Activated CD4-positive, alpha-beta T cell treated with anti-CD3 and anti-CD28 coated beads, Interleukin-2, Interleukin-4, amounts not matched to agents 100 ng/mL and 50 ng/mL, durations not matched to agents 16 hours and 8 hours (primary cell): ENCODE measurements around the gene MLH3.
A peak's percentile ranks its signal among the peaks of the same experiment; 100 is the strongest.
"Not testable (repeated sequence)": the region's sequence is repeated elsewhere in the genome, so short reads cannot be mapped to it uniquely, and the experiment has no call there.

Experiments
- DNase-seq: peaks from one replicate; pipeline ENCODE4 v3.0.0-alpha.2; 2020; ENCODE audit warnings: low spot score

The MLH3 gene

DNA sequence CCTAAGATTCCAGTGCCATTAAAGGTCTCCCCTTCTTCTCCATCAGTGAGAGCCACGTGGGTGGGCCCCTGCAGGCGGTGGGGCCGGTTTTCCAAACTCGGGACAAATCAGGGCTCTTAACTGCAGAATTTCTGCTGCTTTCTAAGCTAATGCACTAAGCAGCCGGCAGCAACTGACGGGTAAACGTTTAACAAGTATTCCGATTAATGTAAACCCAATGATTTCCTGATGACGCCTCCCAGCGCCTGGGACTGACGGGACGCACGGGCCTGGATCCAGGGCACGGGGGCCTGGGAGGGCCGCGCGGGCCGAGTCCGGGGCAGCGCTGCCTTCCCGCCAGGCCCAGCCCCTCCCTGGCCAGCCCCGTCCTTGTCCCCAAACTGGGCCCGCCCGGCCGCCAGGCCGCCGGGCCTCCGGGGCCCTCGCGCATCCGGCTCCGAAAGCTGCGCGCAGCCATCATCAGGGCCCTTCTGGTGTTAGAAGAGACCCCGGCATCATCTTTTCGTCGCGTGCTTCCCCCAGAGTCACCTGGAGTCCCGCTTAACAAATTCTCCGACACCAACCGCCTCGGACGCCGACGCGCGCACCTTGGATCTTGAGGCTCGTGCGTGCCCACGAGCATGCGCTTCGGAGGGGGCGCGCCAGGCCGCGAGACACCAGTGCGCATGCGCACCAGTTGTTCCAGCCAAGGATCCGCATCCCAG lies at the start of gene MLH3:
MLH3 (minus strand) TSS at position 616 of the 704 bp plus-strand sequence. CDS start 1,812 bp downstream, outside the sequence.
- DNase-seq: peak; percentile 80

DNA sequence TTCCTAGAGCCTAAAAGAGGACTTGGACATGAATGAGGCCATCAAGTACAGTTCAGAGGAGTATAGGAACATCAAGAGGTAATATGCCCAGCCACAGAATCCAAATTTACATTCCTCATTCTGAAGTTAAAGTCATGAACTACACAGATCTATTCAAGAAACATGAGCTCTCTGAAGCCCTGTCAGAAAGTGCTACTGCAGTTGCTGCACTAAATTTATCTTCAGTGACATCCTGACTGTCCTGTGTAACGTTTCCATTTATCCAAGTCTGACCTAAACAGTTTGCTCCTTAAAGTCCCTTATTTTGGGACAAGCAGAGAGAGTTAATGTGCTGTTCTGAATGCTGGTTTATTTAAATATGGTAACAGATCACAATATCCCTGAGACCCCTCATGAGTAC lies 47.4 kb upstream of the MLH3 start:
- no peak for DNase-seq

DNA sequence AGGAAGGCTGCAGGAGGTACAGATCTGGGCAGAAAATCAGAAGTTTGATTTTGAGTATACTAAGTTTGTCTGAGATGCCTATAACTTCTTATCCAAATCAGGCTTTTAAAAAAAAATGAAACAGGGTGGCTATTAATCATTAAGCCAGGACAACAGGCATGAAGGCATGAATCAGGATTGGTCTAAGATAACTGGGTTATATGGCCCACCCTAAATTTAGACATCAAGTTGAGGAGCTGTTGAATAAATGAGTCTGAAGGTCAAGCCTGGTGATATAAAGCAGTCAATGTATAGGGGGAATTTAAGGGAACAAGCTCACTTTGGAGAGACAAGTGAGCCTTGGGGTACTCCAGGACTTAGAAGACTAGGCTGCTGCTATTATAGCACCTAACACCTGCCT lies 46.9 kb upstream of the MLH3 start:
- no peak for DNase-seq

GRCh38 chr14:75096959-75097358 lies 45.7 kb upstream of the MLH3 start:
- no peak for DNase-seq

GRCh38 chr14:75095690-75096089 lies 44.4 kb upstream of the MLH3 start:
- no peak for DNase-seq

DNA sequence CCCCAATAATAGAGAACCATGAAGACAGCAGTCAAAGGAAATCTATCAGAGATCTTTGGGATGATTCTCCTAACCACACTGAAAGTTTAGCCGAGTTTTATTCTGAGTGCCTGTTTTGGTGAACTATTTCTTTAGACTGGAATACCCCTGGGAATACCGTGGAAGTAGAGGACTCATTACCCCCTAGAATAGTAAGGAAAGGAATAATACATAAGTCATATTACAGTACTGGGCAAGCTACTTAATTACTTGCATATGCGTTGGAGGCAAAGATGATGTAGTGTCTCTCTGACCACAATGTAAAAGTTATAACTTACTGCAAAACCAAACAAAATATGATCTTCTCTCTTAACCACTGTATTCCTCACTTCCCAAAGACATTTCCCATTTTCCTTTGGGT lies 43.6 kb upstream of the MLH3 start:
- no peak for DNase-seq

DNA sequence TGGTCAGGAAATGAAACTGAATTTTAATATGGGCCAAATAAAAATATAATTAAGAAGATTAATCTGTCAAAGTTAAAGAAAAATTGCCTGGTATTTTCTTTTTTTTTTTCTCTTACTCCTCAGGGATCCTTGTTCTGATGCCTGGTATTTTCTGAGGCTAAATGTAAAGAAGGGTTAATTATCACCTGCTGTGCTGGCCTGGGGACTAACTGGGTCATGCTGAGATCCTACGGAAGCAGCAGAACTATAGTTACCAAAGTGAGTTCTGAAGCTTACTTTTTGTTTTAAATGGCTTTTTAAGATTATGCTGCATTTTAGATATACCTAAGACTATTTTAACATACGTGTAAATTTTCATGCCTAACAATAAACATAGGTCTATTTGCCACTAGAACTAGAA lies 41.4 kb upstream of the MLH3 start:
- no peak for DNase-seq

- DNase-seq: no peak
Observed at GRCh38 chr14:75091251-75091650, 40.0 kb upstream of the MLH3 start.

DNA sequence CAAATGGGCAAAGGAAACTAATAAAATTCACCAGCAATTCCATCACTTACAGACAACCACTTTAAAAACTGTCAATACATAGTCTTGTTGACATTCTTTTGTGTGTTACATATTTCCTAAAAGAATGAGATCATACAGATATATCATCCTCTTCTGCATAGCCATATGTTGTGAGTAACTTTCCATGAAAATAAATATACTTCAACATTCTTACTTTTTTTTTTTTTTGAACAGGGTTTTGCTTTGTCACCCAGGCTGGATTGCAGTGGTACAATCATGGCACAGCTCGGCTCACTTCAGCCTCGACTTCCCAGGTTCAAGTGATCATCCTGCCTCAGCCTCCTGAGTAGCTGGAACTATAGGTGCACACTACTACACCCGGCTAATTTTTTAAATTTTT lies 39.1 kb upstream of the MLH3 start:
- DNase-seq: no peak

DNA sequence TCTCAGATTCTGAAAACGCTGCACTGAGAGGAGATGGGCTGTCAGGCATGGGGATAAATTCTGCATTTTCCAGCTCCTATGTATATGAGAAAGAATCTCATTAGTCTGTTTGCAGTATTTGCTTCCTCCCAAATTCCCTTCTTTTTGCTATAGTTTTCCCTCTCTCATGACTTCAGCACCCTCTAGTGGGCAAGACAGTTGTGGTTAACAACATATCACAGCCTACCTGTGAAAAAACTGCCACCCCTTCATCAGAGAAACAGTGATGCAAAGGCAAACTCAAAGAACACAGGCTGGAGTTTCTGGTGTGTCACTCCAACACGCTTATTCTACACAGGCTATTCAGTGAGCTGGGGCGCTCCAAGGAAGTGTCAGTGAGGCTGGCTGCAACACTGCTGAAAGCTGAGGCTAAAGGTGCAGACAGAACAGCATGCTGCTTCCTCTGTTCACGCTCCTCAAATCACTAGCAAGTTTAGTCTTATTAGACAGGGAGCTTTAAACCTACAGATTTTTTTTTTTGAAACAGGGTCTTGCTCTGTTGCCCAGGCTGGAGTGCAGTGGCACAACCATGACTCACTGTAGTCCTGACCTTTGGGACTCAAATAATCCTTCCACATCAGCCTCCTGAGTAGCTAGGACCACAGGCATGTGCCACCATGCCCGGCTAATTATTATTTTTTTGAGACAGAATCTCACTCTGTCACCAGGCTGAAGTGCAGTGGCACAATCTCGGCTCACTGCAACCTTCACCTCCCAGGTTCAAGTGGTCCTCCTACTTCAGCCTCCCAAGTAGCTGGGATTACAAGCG lies 37.5 kb upstream of the MLH3 start:
- peak; percentile 41 for DNase-seq

DNA sequence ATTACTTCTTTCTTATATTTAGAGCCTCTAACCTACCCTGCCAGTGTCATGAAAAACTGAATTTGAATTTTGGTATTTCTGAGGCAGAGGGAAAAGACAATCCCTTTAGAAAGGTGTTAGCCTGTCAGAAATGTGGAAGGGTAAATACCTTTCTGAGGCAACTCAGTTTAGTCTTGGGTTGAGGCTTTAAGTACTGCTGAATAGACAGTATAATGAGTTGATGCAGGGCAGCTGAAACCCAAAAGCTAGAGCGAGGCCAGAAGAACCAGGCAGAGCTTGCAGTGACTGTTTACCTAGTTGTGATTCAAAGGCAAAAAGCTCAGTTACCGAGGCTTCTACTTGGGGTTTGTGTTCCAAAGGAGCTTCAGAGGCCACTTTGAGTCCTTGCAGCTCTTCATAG lies 36.9 kb upstream of the MLH3 start:
- DNase-seq: no peak

GRCh38 chr14:75084513-75084912 lies 33.2 kb upstream of the MLH3 start:
- DNase-seq: no peak

- DNase-seq: no peak
Observed at GRCh38 chr14:75083271-75083670, 32.0 kb upstream of the MLH3 start.

DNA sequence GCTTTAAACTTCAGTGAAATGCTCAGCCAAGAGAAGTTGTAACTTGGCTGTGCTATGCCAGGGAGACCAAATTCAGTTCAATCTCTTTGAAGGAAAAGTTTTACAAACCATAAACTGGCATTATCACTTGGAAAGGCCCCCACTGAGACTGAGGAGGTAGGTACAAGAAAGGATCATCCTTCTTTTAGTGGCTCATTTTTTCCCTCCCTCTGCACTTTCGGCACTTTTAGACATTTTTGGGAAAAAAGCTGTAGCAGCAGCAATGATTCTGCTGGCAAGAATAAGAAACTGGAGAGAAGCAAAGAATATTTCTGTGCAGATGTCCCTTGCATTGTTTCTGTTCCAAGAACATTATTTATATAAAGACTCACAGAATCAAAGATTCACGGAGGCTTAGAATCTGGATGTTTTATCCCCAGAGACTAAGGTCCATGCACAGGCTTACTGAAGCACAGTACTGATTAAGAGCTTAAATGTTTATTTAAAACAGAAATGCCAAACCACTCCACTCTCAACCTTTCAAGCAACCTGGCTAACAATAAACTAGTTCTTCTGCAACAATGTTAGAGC lies 30.5 kb upstream of the MLH3 start:
- no peak for DNase-seq

GRCh38 chr14:75079521-75079920 lies 28.3 kb upstream of the MLH3 start:
- no peak for DNase-seq

DNA sequence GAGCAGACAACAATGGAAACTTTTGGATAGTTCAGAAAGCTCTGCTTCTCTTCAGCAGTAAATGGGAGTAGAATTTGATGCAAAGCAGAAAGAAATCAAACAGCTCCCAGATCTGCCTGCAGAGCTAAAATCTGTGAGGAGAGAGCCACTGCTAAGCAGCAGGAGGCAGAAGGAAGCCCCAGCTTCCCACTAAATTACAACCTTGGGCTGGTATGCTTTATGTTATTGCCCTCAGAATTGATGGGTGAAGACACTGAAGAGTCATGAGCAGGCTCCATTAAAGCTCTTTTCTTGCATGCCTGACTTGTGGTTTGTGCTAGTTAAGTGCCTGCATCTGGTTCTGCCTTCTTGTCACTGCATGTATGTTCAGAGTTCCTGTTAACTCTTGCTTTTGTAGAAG lies 26.5 kb upstream of the MLH3 start:
- no peak for DNase-seq

DNA sequence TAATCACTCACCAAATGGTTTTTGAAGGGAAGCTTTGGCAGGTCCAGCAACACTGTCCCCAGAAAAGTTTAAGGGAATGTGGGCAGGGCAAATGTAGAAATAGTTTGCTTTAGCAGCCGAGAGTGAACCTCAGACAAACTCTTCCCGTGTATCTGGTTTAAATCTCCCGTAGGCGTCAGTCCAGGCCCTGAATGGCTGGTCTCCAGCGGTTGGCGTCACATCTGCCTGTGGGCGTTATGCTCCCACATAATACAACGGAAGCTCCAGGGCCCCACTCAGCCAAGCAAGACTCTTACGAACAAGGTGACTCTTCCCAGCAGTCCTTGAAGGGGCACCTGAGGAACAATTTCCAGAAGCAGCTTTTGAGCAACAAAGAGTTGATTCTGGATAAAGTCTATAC lies 19.1 kb upstream of the MLH3 start:
- no peak for DNase-seq

GRCh38 chr14:75069811-75070145 lies 18.5 kb upstream of the MLH3 start:
- no peak for DNase-seq

- DNase-seq: peak; percentile 83
Observed at GRCh38 chr14:75069121-75069810, 18.0 kb upstream of the MLH3 start, which contains the start of gene ZC2HC1C. Gene ZC2HC1C (plus strand): TSS chr14:75069641. CDS start chr14:75070574, 933 bp downstream.

DNA sequence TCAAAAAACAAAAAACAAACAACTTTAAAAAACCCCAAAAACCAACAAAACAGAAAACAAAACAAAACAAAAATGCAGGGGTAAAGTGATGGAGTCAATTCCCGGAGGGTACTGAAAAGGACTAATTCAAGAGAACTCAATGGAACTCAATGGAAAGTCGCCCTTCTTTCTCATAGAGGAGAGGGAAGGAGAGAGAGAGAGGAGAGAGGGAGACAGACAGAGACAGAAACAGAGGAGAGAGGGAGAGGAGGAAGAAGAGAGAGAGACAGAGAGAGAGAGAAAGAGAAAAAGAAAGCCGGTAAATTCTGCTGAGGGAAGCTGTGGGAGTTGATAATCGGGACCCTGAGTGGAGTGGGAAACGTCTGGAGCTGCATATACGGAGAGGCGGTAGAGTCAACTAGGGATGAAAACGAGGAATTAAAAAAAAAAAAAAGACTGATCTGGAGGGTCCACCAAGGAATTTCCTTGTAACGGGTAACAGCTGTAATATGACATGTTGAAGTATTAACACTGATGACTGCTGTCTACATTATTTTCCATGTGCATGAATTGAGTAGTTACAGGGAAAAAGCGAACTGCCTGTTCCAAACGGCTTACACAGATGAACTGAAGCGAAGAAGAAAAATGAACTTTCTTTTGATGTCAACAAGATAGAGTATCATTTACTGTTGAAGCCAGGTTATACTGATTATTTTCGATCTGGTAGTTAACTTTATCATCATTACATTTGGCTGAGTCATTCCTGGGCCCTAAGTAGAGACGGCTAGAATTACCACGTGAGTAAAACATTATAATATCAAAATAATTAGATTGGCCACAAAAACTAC lies 17.2 kb upstream of the MLH3 start:
- peak; percentile 23 for DNase-seq

- DNase-seq: not testable (repeated sequence)
Observed at GRCh38 chr14:75067765-75068164, 16.5 kb upstream of the MLH3 start.

GRCh38 chr14:75067212-75067611 lies 15.9 kb upstream of the MLH3 start:
- DNase-seq: no peak
